Measurements from ENCODE around the gene LZTS2. TPM values are rescaled to one million over a fixed set of nuclear protein-coding genes. Genes with fewer than 3 reads are reported as not detected.

The LZTS2 gene
- total RNA-seq, 1 experiment from 2014 or later, result 93.0 TPM

GRCh38 chr10:101020427-101021075 lies 20.9 kb downstream of the LZTS2 start:
- no peak for DNase-seq (ENCODE audit: low read depth, low spot score)
- Histone ChIP-seq H3K36me3 (ENCODE audit: control insufficient read depth in 1 of 2, insufficient read depth in 2 of 2, low read length in 2 of 2) (no peaks in the 10 kb centered on the region), H3K27me3 (ENCODE audit: insufficient read depth, low read length) (no peaks in the 10 kb centered on the region), H4K20me1 (ENCODE audit: insufficient read depth) (no peaks in the 10 kb centered on the region), H3K4me1 (ENCODE audit: control insufficient read depth in 1 of 2, insufficient read depth in 2 of 2, low read length in 2 of 2) (peaks cover 0 to 13% of the 10 kb centered on the region in 2 experiments; a peak in 3 of 4 replicates), H3K9ac (ENCODE audit: low read length) (no peak overlapping the region), H3K79me2 (ENCODE audit: insufficient read depth, low read length) (no peaks in the 10 kb centered on the region), H3K4me2 (ENCODE audit: low read length) (no peak overlapping the region), H3K27ac (ENCODE audit: low read depth, low read length) (no peak overlapping the region), H3K9me3 (ENCODE audit: control insufficient read depth in 1 of 2, insufficient read depth in 1 of 2, low read depth in 1 of 2, low read length in 2 of 2) (no peaks in the 10 kb centered on the region), H2AFZ (ENCODE audit: low read depth, low read length, poor library complexity, severe bottlenecking) (no peak overlapping the region), H3K9me2 (ENCODE audit: insufficient read depth) (no peaks in the 10 kb centered on the region), H3K4me3 (replicated peaks in 1 of 2; ENCODE audit: low read depth in 1 of 2, low read length in 2 of 2) (no peak overlapping the region)
- ChIA-PET CTCF (interaction anchor here (2.0 to 4.0 kb wide), 5 partner anchors 21 to 46 kb away, joined by 8 to 30 read pairs (median 19); partner anchors contain the start of gene LZTS2), POLR2A (interaction anchor here (1.5 kb wide), 1 partner anchor 11 kb away, joined by 5 read pairs; no protein-coding TSS in a partner anchor), RAD21 (ENCODE audit: low non-redundant PET in 1 of 2, low total read pairs in 2 of 2, uncharacterized antibody in 2 of 2, unreplicated experiment in 2 of 2) (interaction anchor here in 1 of 2 experiments (0.6 kb wide), 1 partner anchor 81 kb away, joined by 3 read pairs; no protein-coding TSS in a partner anchor)
- no TSS peak for BruUV-seq (replicated peaks)
- intact Hi-C loops (cut with micrococcal nuclease), result no loop called here
- TF ChIP-seq ELF1 (IDR thresholded peaks at IDR 0.05; ENCODE audit: borderline replicate concordance, low read depth) (no peak), EZH2phosphoT487 (IDR thresholded peaks at IDR 0.05; ENCODE audit: borderline replicate concordance) (no peak), CTCF (IDR thresholded peaks at IDR 0.05 in 2 of 3, conservative IDR thresholded peaks at IDR 0.05 in 1 of 3; ENCODE audit: borderline replicate concordance in 1 of 3, insufficient read depth in 1 of 3, low read depth in 2 of 3, low read length in 2 of 3) (no peak), FOSL1 (IDR thresholded peaks at IDR 0.05; ENCODE audit: low read depth) (no peak), CEBPB (IDR thresholded peaks at IDR 0.05; ENCODE audit: low read depth) (no peak), ATF3 (IDR thresholded peaks at IDR 0.05) (no peak), EZH2 (IDR thresholded peaks at IDR 0.05) (no peak), SRF (IDR thresholded peaks at IDR 0.05; ENCODE audit: low read depth) (no peak), SP1 (IDR thresholded peaks at IDR 0.05; ENCODE audit: low read depth) (no peak), ZNF274 (IDR thresholded peaks at IDR 0.05; ENCODE audit: low read depth, low read length) (no peak), CBX3 (IDR thresholded peaks at IDR 0.05; ENCODE audit: low read depth) (no peak), ZBTB33 (IDR thresholded peaks at IDR 0.05; ENCODE audit: extremely low read depth, insufficient replicate concordance, low read length) (no peak), MAX (IDR thresholded peaks at IDR 0.05) (no peak), POLR2AphosphoS5 (IDR thresholded peaks at IDR 0.05; ENCODE audit: low read depth, low read length) (no peak)
- ATAC-seq, result no peak
